Right lung (tissue), 5 donors: Measurements from ENCODE around the gene TNFRSF11A. TPM values are rescaled to one million over a fixed set of nuclear protein-coding genes. Genes with fewer than 3 reads are reported as not detected.

ENCODE experiments used
- DNase-seq, 2 donors: peaks; one replicate each; pipeline ENCODE4 v3.0.0-alpha.2; 2013
- polyA plus RNA-seq, 5 donors: library from polyadenylated mRNA; unstranded; fragments of 120-200 nt; gene quantifications; one replicate each; pipeline versions ENCODE4 v1.2.1 to v1.2.3, GENCODE V29; 2013; ENCODE audit warnings: inconsistent platforms in 1 of 5, low replicate concordance in 1 of 5; ENCODE audit not compliant: insufficient read length in 5 of 5, insufficient read depth in 1 of 5

Gene TNFRSF11A
- polyA plus RNA-seq, 5 donors = 2.8 to 4.4 (median 3.9) TPM

DNA sequence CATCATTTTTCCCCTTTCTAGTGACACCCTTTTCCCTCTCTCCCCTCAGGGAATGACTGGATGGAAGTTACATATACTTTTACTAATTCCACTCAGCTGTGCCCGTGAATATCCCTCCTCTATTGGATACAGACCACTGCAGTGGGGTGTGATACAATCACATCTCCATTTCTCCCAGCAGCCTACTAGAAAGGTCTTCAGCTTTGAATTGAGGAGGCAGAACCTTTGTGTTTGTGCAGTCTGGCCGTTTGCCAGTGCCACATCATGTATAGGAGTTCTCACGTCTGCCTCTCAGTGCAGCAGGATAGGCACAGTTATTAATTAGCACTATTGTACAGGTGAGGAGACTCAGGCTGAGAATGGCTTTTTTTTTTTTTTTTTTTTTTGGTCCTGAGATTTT lies 16.4 kb downstream of the TNFRSF11A start:
- no peak for DNase-seq

DNA sequence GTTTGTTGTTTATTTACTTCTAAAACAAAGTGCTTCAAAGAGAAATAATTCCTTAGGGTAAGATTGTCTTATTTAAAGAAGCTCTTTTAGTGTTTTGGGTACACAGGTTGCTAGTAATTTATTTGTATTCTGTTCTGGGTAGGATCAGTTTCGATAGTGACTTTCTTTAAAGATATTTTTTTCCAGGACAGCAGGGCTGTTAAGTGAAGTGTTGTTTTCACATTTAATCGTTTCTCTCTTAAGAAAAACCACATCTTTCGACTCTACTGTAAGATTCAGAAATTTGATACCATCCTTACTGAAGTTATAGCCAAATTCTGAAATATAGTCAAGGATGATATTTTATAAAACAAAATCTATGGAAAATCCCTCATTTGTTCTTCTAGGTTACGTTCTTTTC lies 17.8 kb downstream of the TNFRSF11A start:
- no peak for DNase-seq

DNA sequence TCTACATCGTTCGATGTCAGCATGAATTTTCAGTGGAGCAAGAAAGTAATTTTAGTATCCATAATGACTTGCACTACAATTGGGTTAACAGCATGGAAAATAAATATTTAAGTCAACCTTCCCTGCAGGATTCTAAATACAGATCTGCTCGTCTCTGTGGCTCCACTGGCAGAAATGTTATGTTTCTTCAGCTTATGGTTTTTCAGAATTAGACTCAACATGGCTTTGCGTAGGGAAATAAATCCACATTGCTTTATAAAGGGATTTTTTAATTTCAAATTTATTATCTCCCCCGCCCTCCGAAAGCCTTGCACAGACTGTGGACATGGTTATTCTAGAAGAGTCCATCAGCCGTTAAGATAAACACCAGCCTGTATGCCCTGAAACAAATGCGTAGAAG lies 18.2 kb downstream of the TNFRSF11A start:
- no peak for DNase-seq

DNA sequence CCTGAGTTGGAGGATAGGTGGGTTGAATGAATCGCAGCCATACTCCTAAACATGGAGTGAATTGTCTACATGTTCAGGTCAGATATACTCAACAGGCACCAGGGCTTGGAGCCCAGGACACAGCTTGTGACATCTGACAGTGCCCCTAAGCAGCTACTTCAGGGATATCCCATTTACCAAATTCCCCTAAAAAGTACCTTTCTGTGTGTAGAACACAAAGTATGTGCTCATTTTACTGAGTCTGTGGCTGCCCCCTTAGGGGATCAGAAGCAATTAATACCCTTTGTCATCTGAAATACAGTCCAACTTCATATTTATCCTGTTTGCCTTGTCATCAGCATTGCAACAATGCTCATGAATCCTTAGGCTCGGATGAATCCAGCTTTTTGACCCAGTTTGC lies 20.8 kb downstream of the TNFRSF11A start:
- DNase-seq = no peak

DNA sequence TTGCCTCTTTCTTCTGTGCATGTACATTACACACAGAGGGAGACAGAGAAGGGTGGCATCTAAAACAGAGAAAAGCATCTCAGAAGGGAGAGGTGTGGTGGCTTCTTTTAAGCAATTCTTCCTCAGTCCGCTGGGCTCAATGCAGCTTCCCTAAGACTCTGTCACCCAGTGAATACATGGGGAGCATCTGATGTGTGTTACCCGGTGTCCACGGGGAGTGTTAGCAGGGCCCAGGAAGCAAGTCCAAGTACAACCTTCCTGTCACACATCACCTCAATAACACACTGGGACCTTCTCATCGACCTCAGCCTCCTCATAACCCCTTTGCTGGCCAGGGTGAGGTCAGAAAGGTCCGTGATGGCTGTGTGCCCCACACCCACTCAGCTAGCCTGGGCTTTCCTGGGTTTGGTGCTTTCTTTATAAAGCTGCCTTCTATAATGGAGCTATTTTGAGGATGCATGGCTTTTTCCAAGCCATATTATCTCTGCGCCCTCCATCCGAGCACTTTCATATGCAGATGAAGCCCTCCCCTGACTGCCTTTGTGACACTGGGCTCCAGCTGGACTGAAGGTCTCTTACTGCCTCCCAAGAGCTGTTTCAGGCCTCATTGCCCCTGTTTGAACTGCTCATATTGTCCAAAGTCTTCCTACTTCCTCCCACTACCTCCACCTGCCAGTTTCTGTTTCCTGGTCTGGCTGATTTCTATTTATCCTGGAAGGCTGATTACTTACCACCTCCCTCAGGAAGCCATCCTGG lies 21.4 kb downstream of the TNFRSF11A start:
- DNase-seq = no peak

DNA sequence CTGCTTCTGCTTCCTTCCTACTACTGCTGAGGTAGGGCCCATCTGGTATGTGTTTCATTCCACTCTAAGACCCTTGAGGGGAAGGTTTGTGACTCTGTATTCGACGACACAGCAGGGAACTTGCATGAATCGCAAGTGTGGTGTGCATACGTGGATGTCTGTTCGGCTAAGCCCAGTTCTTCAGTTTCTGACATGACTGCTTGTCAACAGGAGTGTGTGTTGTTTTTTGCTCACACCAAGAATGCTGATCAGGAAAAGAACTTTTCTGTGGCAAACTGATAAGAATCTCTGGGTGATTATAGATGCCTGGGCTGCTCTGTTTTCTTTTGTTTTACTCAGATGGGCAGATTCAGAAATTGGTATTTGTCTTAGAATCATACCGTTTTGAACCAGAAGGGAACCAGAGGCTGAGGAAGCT lies 22.0 kb downstream of the TNFRSF11A start:
- no peak for DNase-seq

DNA sequence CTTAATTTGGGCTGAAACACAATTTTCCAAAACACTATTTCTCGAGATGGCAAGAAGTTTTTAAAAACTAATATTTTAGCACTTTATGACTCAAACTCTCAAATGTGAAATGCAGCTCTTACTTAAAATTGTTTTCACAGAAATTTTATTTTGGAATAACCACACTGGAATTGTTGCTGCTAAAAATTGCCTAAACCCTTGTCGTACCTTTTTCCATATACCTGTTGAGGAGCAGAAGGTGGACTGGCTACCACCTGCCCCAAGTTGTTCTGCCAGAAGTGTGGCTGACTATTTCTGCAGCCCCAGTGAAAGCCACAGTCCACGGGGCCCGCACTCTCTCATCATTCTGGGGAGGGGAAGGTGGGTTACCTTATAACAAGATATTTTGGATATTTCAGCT lies 23.4 kb downstream of the TNFRSF11A start:
- no peak for DNase-seq

DNA sequence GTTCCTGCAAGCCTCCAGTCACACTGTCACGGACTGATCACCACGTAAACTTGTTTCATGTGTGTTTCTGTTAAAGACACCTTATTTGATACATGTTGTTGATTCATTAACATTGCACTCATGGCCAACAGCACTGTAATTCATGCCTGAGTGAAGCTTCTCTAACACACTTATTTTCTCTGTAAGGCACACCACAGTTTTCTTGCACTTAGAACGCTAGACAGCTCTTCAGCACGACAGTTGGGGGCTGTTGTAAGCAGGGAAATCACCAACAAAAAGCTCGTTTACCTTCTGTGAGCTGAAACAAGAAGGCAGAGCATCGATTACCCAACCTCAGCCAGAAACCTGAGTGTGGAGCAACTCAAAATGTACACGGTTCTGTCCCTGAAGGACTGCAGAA lies 28.1 kb downstream of the TNFRSF11A start:
- no peak for DNase-seq

DNA sequence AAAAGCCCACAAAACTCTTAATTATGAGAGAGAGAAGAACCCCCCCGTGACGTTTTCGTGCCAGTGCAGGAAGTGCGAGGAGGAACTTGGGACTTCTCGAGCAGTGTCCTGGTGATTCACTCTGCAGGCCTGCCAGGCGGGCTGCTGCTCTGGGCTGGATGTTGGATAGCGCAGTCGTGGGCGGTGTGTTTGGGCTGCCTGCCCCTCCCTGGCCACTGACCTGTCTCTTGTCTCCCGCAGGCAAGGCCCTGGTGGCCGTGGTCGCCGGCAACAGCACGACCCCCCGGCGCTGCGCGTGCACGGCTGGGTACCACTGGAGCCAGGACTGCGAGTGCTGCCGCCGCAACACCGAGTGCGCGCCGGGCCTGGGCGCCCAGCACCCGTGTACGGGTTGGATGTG lies 29.0 kb downstream of the TNFRSF11A start:
- no peak for DNase-seq

DNA sequence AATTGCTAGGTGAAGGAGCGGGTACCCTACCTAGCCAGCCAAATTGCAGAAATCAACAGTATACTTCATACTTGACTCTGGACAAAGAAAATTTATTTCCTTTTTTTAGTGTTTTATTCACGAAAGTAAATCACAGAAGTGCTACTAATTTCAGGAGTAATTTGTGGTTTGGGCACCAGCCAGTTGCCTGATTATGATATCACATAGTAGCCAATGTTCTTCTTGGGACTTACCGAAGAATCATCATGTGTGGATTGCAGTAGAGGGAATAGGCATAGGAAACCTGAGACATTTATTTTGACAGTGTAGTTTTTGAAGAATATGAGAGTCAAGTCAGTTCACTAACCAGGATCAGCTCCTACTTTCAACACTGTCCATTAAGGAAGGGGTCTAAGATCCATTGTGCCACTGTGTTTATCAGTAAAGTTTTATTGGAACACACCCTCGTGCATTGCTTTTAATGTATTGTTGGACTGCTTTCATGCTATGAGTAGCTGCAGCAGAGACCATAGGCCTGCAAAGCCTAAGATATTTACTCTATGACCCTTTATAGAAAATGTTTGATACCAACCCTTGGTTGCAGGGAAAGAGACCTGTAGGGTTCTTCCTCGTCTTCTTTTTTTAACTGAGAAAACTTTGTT lies 32.1 kb downstream of the TNFRSF11A start:
- DNase-seq = no peak

DNA sequence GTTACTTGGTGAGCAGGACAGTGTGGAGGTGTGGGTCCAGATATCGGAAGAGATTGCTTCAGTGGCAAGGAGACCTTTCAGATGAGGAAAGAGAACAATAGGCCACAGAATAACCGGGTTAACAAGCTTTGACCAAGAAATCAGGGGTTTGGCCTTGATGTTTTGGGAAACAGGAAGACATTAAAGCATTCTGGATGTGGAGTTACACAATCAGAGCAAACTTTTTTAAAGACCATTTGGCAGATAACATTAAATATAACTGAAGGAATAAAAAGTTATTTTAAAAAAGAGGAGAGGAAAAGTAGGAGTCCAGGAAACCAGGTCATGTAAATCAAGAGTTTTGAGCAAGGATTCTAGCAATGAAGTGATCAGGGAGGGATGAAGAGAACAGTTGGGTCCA lies 35.7 kb downstream of the TNFRSF11A start:
- no peak for DNase-seq

DNA sequence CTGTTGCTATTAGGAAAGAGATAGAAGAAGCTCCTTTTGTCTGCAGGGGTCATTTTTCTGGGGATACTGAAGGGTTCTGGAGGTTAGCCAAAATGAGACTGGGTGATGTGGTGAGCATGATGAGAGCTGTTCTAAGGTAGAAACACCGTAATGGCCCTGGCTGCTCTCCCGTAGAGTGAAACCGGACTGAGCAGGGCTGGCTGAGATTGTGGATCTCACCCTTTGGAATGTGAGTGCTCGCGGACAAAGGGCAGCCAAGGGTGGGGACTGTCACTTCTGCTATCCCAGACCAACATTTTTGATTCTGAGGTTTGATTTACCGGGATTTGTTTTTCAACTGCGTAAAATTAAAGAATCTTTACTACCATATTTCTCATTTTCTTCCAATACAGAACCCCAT lies 36.2 kb downstream of the TNFRSF11A start:
- no peak for DNase-seq

DNA sequence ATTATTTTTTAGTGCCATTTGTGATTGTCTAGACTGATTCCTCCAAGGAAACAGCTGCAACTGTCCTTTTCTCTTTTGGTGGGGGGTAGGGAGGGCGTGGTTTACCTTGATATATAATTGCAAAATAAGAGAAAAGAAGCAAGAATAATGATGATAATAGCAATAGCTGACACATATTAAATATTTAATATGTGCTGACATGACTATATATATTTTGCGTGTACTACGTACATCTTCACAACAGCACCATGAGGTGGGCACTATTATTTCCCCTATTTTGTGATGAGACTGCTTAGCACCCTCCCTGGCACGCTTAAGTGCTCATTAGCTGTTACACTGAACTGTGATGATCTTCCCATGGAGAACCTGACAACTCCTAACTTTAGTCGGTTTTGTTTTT lies 39.4 kb downstream of the TNFRSF11A start:
- DNase-seq = no peak

DNA sequence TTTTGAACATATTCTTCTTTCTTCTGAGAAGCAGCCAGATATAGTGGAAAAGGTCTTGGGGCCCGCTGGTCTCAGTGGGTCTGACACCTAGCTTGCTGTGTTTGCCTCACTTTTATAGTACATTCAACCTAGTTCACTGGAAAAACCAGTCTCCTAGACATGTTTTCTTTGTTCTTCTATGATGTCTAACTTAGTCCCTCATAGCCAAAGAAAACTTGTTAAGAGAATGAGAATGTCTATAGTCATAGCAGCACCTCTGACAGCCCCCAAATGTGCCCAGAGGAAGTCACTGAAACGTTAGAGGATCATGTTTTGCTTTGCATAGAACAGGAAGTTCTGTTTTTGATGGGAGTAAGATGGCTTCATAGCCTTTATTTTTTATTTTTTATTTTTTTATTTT lies 40.3 kb downstream of the TNFRSF11A start:
- DNase-seq = no peak

DNA sequence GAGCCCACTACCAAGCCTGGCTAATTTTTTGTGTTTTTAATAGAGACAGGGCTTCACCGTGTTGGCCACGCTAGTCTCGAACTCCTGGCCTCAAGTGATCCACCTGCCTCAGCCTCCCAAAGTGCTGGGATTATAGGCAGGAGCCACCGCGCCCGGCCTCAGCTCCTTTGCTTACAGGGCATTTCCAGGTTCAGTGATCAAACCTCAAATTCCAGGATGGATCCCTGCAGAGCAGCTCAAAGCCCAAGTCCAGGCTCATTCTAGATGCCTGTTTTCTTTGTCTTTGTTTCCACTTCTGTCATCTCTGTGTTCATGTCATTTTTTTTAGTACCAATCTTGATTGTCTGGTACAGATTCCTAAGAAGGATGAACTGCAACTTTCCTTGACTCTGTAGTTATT lies 41.9 kb downstream of the TNFRSF11A start:
- no peak for DNase-seq

DNA sequence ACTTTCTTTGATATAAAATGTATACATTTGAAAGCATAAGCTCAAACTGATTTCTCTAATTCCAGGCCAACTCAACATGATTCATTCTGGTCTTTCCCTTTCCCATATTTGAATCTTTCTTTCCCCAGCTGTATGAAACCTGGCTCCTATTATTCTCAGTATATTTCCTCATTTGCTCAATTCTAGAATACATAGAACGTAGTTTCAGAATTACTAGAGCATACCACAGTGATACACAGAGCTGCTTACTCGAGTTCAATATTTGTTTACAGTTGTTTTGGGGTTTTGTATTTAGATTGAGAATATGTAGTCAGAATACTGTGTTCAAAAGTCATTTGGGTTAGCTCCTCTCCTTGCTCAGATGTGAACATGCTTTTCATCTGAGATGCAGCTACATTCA lies 43.0 kb downstream of the TNFRSF11A start:
- no peak for DNase-seq

DNA sequence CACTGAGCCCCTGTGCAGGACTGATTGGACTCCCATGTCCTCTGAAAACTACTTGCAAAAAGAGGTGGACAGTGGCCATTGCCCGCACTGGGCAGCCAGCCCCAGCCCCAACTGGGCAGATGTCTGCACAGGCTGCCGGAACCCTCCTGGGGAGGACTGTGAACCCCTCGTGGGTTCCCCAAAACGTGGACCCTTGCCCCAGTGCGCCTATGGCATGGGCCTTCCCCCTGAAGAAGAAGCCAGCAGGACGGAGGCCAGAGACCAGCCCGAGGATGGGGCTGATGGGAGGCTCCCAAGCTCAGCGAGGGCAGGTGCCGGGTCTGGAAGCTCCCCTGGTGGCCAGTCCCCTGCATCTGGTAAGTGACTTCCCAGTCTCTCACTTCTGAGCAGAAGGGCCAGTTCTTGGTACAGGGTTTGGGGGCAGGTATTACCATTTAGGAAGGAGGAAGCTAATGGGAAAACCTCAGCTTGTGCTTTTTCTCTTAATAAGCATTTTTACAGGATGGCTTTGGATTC lies 44.1 kb downstream of the TNFRSF11A start:
- DNase-seq = no peak

DNA sequence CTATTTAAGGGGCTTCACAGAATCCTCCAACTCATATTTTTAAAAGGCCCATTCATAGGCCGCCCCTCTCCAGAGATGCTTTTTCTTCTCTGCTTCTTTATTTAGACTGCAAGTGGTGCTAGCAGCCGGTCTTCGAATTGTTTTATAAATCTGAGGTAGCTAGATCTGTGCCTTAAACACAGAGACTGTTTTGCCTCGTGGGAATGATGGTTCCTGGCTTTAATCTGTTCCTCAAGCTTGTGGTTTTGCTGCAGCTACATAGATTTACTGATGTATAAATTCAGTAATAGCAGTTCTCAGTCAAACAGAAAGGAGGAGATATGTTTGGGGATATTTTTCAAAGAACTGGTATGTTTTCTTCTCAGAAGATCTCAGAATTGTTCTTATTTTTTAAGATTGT lies 45.3 kb downstream of the TNFRSF11A start:
- DNase-seq = no peak

DNA sequence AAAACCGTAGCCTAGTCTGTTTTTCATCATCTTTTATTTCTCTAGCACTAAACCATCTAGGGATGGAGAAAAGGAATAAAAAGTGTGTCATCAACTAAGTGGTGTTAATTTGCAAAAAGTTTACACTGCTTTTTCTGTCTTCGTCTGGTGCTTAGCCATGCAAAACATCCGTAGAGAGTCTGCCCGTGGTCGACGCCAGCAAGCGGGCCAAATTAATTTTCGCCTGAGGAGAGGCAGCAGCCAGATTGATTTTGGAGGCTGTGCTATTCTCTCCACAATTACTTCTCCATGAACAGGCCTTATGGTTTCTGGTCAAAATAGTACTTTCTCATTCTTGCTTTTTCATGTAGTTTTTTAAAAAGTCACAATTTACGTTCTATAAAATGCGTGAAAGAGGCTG lies 46.3 kb downstream of the TNFRSF11A start:
- DNase-seq = no peak

DNA sequence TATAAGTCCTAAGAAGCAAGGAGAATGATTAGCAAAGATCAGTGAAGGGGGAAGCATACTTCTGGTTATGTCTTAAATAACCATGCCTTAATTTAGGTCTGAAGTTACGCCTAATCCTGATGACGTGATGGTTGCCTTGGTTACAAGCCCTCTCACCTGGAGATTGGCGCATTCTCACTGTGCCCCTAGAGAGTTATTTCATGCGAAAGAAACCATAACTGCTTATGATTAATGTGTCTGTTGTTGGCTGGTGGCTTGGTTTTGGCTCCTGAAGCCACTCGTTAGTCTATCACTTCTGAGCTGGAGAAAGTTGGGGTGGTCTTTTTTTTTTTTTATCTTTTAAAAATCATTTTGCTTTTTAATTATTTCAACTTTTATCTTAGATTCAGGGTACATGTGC lies 47.0 kb downstream of the TNFRSF11A start:
- no peak for DNase-seq

DNA sequence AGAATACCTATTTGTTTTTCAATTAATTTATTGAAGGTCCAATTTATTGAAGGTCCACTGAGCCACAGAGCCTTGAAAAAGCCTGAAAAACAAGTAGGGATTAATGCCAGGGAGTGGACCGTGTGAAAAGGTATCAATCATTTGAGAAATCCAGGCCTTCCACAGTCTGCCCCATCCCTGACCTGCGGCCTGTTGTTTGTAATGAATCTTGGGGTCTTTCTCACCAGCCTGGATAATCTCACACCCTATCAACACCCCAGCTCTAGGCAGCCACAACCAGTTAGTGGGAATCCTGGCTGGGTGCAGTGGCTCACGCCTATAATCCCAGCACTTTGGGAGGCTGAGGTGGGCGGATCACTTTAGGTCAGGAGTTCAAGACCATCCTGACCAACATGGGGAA lies 47.8 kb downstream of the TNFRSF11A start:
- no peak for DNase-seq

DNA sequence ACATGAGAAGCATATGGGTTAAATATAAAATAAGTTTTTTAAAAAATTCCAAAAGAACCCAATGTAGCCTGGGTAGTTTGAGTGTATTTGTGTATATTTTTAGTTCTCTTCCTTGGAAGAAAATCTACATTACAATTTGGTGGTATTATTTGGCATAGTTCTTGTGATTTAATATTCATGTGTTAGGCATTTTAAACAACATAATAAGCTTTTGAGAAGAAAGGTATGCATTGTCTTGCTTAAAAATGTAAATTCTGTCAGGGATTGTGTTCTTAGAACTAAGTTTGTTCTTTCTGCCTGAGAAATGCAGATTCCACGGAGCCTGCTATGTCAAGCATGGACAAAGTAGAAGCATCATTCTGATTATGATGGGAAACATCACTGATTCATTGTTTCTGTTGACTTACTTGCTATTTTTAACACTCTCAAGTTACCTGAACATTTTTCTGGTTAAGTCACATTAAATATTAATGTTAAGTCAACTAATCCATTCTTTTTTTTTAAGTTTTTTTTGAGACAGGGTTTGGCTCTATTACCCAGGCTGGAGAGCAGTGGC lies 49.4 kb downstream of the TNFRSF11A start:
- no peak for DNase-seq

DNA sequence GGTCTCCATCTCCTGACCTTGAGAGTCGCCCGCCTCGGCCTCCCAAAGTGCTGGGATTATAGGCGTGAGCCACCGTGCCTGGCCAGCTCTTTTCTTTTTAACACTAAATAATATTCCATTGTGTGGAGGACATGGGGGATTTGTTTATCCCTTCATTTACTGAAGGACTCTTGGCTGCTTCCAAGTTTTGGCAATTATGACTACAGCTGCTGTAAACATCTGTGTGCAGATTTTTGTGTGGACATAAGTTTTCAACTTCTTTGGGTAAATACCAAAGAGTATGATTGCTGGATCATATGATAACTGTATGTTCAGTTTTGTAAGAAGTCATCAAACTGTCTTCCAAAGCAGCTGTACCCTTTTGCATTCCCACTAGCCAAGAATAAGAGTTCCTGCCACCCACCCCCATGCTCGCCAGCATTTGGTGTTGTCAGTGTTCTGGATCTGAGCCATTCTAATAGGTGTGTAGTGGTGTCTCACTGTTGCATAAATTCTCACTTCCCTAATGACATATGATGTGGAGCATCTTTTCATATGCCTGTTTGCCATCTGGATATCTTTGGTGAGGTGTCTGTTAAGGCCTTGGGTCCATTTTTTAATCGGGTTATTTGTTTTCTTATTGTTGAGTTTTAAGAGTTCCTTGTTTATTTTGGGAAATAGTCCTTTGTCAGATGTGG lies 52.2 kb downstream of the TNFRSF11A start:
- DNase-seq = no peak
